Lower leg skin (tissue), 4 donors: ENCODE measurements around the gene PIGR. TPM values are rescaled to one million over a fixed set of nuclear protein-coding genes. Genes with fewer than 3 reads are reported as not detected.

Experiments used
- DNase-seq, 2 donors: peaks; one replicate each; pipeline ENCODE4 v3.0.0-alpha.2; 2019; ENCODE audit warnings: low spot score in 2 of 2
- H3K4me3 ChIP-seq: fragments of 200-600 bp; sonication (generic); 2 replicates; pipeline ENCODE4 v1.5.1; 2017; ENCODE audit warnings: mild to moderate bottlenecking, low read depth; ENCODE audit not compliant: poor library complexity, severe bottlenecking
- POLR2A ChIP-seq, 2 donors: fragments of 450-650 bp; IDR thresholded peaks; one replicate each; pipeline ENCODE4 v1.6.1; 2016 to 2017; ENCODE audit warnings: antibody characterized with exemption in 2 of 2, mild to moderate bottlenecking in 1 of 2, moderate library complexity in 1 of 2
- WGBS, 2 donors: methylation state at CpG; one replicate each; pipeline ENCODE4 v1.1.5; 2018; 5-methylcytosine and 5-hydroxymethylcytosine counted together
- intact Hi-C: fragments of 100-400 bp; cut with DNase I; formaldehyde crosslinking; loops from one replicate; pipeline ENCODE4 v1.15.0; 2023; ENCODE audit warnings: low total_unique reads
- total RNA-seq, 4 donors: library from RNA; depleted of rRNA; stranded (reverse); fragments of >200 nt; gene quantifications; one replicate each; pipeline ENCODE4 v1.1.0, GENCODE V29; 2016
- TF ChIP-seq, protein P1 (sequence below), 3 donors: fragments of 450-650 bp; IDR thresholded peaks; one replicate each; pipeline ENCODE4 v1.5.1; 2016; ENCODE audit warnings: antibody characterized with exemption in 3 of 3, mild to moderate bottlenecking in 3 of 3, moderate library complexity in 2 of 3

PIGR gene
- total RNA-seq, 4 donors from 2014 or later = 0.55 to 4.7 (median 2.0) TPM; not detected in 1

DNA sequence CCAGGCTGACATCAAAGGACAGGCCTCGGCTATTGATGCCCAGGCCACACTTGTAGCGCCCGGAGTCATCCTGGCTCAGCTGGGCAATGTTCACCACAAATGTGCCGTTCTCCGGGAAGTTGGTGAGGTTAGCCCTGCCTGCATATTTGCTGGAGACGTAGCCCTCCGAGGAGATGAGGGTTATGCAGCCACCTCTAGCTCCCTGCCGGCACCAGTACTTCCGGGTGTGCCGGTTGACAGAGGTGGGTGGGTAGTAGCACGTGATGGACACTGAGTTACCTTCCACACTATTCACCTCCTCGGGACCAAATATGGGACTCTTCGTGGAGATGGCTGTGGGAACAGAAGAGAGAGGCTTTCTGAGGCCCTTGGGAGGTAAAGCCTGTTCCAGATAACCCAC lies 7.1 kb downstream of the PIGR start:
- H3K4me3 ChIP-seq = no peak overlapping the region
- DNase-seq = no peak
- TF ChIP-seq, protein P1, sequence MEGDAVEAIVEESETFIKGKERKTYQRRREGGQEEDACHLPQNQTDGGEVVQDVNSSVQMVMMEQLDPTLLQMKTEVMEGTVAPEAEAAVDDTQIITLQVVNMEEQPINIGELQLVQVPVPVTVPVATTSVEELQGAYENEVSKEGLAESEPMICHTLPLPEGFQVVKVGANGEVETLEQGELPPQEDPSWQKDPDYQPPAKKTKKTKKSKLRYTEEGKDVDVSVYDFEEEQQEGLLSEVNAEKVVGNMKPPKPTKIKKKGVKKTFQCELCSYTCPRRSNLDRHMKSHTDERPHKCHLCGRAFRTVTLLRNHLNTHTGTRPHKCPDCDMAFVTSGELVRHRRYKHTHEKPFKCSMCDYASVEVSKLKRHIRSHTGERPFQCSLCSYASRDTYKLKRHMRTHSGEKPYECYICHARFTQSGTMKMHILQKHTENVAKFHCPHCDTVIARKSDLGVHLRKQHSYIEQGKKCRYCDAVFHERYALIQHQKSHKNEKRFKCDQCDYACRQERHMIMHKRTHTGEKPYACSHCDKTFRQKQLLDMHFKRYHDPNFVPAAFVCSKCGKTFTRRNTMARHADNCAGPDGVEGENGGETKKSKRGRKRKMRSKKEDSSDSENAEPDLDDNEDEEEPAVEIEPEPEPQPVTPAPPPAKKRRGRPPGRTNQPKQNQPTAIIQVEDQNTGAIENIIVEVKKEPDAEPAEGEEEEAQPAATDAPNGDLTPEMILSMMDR (IDR thresholded peaks at IDR 0.05) = no peak
- TF ChIP-seq POLR2A (IDR thresholded peaks at IDR 0.05) = no peak
- intact Hi-C loops = no loop called here
- 93 to 94% methylated on average over 11 to 13 of the region's 13 CpGs for WGBS, 2 donors

DNA sequence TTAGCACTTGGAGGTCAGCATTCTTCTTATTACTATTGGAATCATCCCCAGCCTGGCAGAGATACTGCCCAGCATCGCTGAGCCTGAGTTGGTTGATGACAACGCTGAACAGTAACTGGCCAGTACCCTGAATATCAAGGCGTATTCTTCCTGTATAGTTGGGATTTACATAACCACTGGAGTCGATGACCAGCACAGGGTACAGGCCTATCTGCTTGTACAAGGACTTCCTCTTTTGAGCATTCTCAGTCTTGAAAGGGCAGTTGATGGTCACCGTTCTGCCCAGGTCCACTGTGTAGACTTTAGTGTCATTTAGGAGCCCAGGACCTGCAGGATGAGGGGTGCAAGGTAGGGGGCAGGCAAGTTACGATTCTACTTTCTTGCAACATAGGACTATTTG lies 8.8 kb downstream of the PIGR start:
- no peak for TF ChIP-seq POLR2A (IDR thresholded peaks at IDR 0.05)
- TF ChIP-seq, protein P1 (IDR thresholded peaks at IDR 0.05) = no peak
- intact Hi-C loops = no loop called here
- 89 to 90% methylated on average over 6 of the region's 6 CpGs for WGBS, 2 donors
- H3K4me3 ChIP-seq = no peak overlapping the region
- no peak for DNase-seq

DNA sequence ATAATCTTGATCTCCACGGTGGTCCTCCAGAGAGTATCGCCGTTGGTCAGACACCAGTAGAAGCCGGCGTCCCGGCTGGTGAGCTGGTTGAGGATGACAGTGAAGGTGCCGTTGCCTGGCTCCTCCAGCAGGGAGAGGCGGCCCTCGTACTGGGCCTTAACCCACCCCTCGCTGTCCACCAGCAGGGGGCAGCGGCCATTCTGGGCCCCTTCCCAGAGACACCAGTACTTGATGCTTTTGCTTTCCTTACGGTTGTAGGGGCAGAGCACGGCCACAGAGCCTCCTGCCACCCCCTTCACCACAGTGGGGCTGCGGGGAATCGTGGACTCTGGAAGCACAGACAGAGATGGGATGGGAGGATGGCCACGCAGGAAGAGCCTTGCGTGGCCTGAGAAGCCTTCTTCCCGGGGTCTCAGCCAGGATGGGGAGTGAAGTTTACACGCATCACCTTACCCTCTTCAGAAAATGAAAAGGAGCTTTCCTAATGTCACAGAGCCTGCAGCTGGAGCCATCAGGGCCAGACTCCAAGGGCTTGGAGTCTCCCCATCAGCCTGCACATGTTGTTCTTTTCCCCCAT lies 10.7 kb downstream of the PIGR start:
- 69 to 71% methylated on average over 19 of the region's 19 CpGs for WGBS, 2 donors
- TF ChIP-seq, protein P1 (IDR thresholded peaks at IDR 0.05) = no peak
- TF ChIP-seq POLR2A (IDR thresholded peaks at IDR 0.05) = no peak

DNA sequence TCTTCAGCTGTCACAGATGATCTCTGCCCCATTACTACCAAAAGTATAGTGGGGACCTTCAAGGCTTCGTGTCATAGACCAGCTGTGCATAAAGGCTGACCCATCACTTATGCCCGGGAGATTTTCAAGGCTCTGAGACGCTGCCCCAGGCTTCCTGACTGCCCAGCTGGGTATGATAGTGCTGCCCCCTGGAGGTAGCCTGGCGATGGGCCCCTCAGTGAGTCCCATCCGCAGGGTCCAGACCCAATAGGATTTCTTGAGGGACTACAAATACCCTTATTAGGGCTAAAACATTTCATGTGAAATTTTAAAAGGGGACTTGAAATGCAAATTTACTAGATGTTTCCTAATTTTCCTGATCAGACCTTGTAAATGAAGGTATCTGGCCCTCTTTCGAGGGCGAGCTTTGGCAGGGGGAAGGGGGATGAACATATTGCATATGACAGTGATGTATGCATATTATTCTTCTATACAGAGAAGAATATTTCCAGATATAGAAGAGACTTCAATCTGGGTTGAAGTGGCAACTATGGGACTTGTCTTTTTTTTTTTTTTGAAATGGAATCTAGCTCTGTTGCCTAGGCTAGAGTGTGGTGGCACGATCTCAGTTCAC lies 12.8 kb downstream of the PIGR start:
- DNase-seq = no peak
- intact Hi-C loops = no loop called here
- WGBS, 2 donors = 71 to 81% methylated on average over 8 of the region's 8 CpGs
- TF ChIP-seq POLR2A (IDR thresholded peaks at IDR 0.05) = no peak
- TF ChIP-seq, protein P1 (IDR thresholded peaks at IDR 0.05) = no peak
- H3K4me3 ChIP-seq = no peak overlapping the region

More for the DNA sequence above, 10.7 kb downstream of the PIGR start:
- intact Hi-C loops = no loop called here
- no peak overlapping the region for H3K4me3 ChIP-seq
- DNase-seq = no peak

DNA sequence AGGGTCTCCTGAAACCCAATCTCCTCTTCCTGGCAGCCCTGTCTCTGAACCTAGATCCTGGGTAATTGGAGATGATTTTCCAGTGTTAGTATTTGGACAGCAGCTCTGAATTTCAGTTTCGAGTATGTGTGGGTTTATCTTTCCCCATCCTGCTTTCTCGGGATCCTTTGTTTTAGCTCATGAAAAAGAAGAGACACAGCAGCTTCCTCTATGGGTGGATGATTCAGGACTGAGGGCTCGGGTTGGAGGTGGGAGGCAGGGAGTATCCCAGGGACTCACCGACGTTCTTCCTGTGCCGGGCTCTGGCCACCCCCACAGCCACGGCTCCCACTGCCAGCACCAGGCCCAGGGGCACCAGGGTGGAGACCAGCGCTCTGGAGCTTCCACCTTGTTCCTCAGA lies 14.1 kb downstream of the PIGR start:
- TF ChIP-seq, protein P1 (IDR thresholded peaks at IDR 0.05) = no peak
- TF ChIP-seq POLR2A (IDR thresholded peaks at IDR 0.05) = no peak
- 67 to 80% methylated on average over 7 to 8 of the region's 8 CpGs for WGBS, 2 donors
- no peak for DNase-seq
- intact Hi-C loops = no loop called here
- H3K4me3 ChIP-seq = no peak overlapping the region

DNA sequence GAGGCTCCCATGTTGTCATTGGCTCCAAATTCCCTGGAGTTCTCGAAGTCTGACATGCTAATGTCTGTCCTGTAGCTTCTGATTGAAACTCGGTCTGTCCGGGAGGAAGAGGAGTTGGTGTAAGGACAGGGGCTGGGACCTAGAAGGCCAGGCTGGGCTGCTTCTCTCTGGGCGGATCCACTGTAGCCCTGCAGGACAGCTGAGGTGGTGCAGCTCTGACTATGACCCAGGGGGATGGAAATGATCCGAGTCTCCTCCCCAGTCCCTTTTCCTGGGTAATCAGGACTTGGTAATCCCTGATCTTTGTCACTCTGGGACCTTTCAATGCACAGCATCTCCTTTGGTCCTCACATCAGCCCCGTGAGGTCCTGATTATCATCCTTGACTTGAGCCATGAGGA lies 14.6 kb downstream of the PIGR start:
- intact Hi-C loops = no loop called here
- no peak for TF ChIP-seq POLR2A (IDR thresholded peaks at IDR 0.05)
- TF ChIP-seq, protein P1 (IDR thresholded peaks at IDR 0.05) = no peak
- WGBS, 2 donors = 86 to 87% methylated on average over 6 of the region's 6 CpGs
- DNase-seq = no peak
- H3K4me3 ChIP-seq = no peak overlapping the region
